Stromal cell of bone marrow (primary cell): ENCODE measurements around the gene GOPC.
"Not testable (repeated sequence)": the region's sequence is repeated elsewhere in the genome, so short reads cannot be mapped to it uniquely, and the experiment has no call there.

Experiments used
- DNase-seq: peaks from one replicate; pipeline ENCODE4 v3.0.0-alpha.2; 2012; ENCODE audit warnings: low read depth

The GOPC gene

GRCh38 chr6:117548797-117549301 is 53.5 kb downstream of the GOPC start:
- no peak for DNase-seq

- peak; percentile 8 for DNase-seq
These were observed 54.4 kb downstream of the GOPC start for GRCh38 chr6:117547688-117548621.

GRCh38 chr6:117546674-117547073 is 55.6 kb downstream of the GOPC start:
- no peak for DNase-seq

- no peak for DNase-seq
These were observed 57.1 kb downstream of the GOPC start for GRCh38 chr6:117545161-117545595.

GRCh38 chr6:117544716-117545115 is 57.6 kb downstream of the GOPC start:
- DNase-seq: no peak

- no peak for DNase-seq
These were observed 59.8 kb downstream of the GOPC start for GRCh38 chr6:117542493-117542892.

- DNase-seq: no peak
These were observed 61.6 kb downstream of the GOPC start for GRCh38 chr6:117540670-117541069.

- DNase-seq: no peak
These were observed 63.7 kb downstream of the GOPC start for GRCh38 chr6:117538615-117539014.

GRCh38 chr6:117536317-117536716 is 66.0 kb downstream of the GOPC start:
- no peak for DNase-seq

- DNase-seq: no peak
These were observed 67.3 kb downstream of the GOPC start for GRCh38 chr6:117534974-117535373.

- DNase-seq: no peak
These were observed 68.5 kb downstream of the GOPC start for GRCh38 chr6:117533775-117534174.

- no peak for DNase-seq
These were observed 70.2 kb downstream of the GOPC start for GRCh38 chr6:117531809-117532725.

- DNase-seq: peak; percentile 61
These were observed 71.0 kb downstream of the GOPC start for GRCh38 chr6:117531346-117531745.

GRCh38 chr6:117530467-117531242 is 71.7 kb downstream of the GOPC start:
- peak; percentile 27 for DNase-seq

GRCh38 chr6:117525607-117526006 is 76.7 kb downstream of the GOPC start:
- no peak for DNase-seq

- DNase-seq: no peak
These were observed 80.4 kb downstream of the GOPC start for GRCh38 chr6:117521791-117522502.

GRCh38 chr6:117520603-117521395 is 81.5 kb downstream of the GOPC start:
- no peak for DNase-seq

- DNase-seq: no peak
These were observed 83.4 kb downstream of the GOPC start for GRCh38 chr6:117518870-117519269.

GRCh38 chr6:117517995-117518394 is 84.3 kb downstream of the GOPC start:
- not testable (repeated sequence) for DNase-seq

- DNase-seq: no peak
These were observed 87.0 kb downstream of the GOPC start for GRCh38 chr6:117515326-117515725.
